GM06990 (cell line): Measurements from ENCODE around the gene IL1RAPL1.

ENCODE experiments used
- DNase-seq: peaks from one replicate; pipeline ENCODE4 v3.0.0-alpha.2; 2011; ENCODE audit not compliant: insufficient read length; ENCODE audit errors: extremely low read depth
- H3K27me3 ChIP-seq: replicated peaks from 2 replicates; pipeline ENCODE4 v1.6.0; 2011; ENCODE audit warnings: low read length; ENCODE audit not compliant: control insufficient read depth, insufficient read depth
- H3K36me3 ChIP-seq: 2 replicates; pipeline ENCODE4 v1.5.1; 2011; ENCODE audit warnings: low read length; ENCODE audit not compliant: control insufficient read depth, insufficient read depth
- H3K4me3 ChIP-seq: replicated peaks from 2 replicates; pipeline ENCODE4 v1.5.1; 2011; ENCODE audit warnings: low read depth, mild to moderate bottlenecking, control low read depth, low read length
- CTCF ChIP-seq: IDR thresholded peaks from 2 replicates; pipeline ENCODE4 v1.5.1; 2011; ENCODE audit warnings: low read length, control low read depth, mild to moderate bottlenecking, inconsistent platforms; ENCODE audit not compliant: insufficient read depth, poor library complexity, severe bottlenecking

The IL1RAPL1 gene

DNA sequence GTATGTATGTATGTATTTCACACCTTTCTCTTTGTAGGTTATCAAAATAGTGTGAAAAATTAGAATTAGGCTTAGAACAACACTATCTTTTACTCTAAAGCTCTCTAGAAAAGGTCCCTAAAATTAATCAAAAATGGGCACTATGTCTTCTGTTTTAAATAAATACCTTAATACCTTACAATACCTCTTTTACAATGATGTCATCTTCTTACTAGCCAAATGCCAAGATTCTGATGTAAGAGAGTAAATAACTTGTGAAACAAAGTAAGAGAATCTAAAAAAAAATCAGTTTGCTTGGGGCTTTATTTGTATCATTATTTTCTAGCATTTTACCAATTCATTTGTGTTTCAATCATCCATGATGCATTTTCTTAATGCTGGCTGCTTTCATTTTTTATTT is 1225.9 kb downstream of the IL1RAPL1 start:
- no peak overlapping the region for H3K4me3 ChIP-seq
- TF ChIP-seq CTCF: no peak

GRCh38 chrX:29824176-29824906 is 1237.1 kb downstream of the IL1RAPL1 start:
- no peak for DNase-seq
- Histone ChIP-seq H3K36me3 (no peaks in the 10 kb centered on the region), H3K4me3 (no peak overlapping the region), H3K27me3 (no peaks in the 10 kb centered on the region)
- no peak for TF ChIP-seq CTCF

More for the DNA sequence above, 1225.9 kb downstream of the IL1RAPL1 start:
- Histone ChIP-seq H3K36me3 (no peaks in the 10 kb centered on the region), H3K27me3 (no peaks in the 10 kb centered on the region)
- DNase-seq: no peak

GRCh38 chrX:29826742-29827141 is 1239.5 kb downstream of the IL1RAPL1 start:
- Histone ChIP-seq H3K27me3 (no peaks in the 10 kb centered on the region), H3K4me3 (no peak overlapping the region), H3K36me3 (no peaks in the 10 kb centered on the region)
- no peak for DNase-seq
- no peak for TF ChIP-seq CTCF

DNA sequence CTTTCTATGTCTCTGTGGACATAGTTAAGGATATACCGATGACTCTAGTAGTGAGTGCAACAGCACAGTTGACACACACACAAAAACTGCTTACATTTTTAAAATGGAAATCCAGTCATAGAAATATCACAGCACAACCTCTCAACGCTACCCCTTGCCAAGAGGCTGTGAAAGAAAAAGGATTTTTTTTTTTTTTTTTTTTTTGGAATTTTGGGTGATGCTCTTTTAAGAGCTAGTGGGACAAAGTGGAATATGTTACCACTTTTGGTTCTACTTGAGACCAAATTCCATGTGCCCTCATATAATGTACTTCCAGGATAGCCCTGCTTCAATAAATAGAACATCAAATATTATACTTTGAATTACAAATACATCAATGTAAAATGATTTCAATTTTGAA is 1247.1 kb downstream of the IL1RAPL1 start:
- DNase-seq: no peak
- TF ChIP-seq CTCF: no peak
- H3K27me3 ChIP-seq: no peaks in the 10 kb centered on the region

DNA sequence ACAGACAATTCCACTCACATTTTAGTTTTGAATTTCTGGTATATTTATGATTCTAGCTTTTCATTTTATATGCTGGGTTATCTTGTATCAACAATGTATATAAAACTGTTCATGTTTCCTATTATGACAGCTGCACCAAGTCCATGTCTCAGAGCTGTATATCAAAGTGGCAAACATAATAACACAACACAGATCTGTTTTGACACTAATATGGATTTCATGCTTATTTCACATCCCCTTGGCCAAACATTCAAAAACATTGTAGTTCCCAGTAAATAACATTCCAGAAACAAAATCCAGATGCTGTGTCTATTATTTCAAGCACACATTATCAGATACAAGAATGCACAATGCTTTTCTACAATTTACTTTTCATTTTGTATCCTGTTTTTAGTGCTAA is 1247.5 kb downstream of the IL1RAPL1 start:
- Histone ChIP-seq H3K4me3 (no peak overlapping the region), H3K36me3 (no peaks in the 10 kb centered on the region), H3K27me3 (no peaks in the 10 kb centered on the region)
- TF ChIP-seq CTCF: no peak
- no peak for DNase-seq

More for the DNA sequence above, 1247.1 kb downstream of the IL1RAPL1 start:
- H3K4me3 ChIP-seq: no peak overlapping the region
- H3K36me3 ChIP-seq: no peaks in the 10 kb centered on the region
